GM12872 (cell line): ENCODE results near the gene ACTR8.
A peak's percentile ranks its signal among the peaks of the same experiment; 100 is the strongest.

ENCODE experiments used
- TF ChIP-seq, protein P1 (sequence below): IDR thresholded peaks from 3 replicates; pipeline ENCODE4 v1.5.1; 2011; ENCODE audit warnings: low read depth, mild to moderate bottlenecking, low read length, moderate library complexity; ENCODE audit not compliant: insufficient read depth

Gene ACTR8

DNA sequence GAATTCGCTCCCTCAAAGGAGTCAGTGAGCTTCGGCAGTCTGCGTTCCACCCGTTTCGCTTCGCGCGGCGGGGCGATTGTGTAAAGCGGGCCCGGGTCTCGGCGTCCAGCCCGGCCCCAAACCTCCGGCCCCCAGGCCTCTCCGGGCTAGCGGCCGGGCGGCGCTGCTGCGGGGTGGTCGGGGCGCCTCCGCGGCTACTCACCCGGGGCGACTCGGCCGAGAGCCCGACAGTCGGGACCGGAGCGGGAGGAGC, 36.1 kb downstream of the ACTR8 start:
- TF ChIP-seq, protein P1, sequence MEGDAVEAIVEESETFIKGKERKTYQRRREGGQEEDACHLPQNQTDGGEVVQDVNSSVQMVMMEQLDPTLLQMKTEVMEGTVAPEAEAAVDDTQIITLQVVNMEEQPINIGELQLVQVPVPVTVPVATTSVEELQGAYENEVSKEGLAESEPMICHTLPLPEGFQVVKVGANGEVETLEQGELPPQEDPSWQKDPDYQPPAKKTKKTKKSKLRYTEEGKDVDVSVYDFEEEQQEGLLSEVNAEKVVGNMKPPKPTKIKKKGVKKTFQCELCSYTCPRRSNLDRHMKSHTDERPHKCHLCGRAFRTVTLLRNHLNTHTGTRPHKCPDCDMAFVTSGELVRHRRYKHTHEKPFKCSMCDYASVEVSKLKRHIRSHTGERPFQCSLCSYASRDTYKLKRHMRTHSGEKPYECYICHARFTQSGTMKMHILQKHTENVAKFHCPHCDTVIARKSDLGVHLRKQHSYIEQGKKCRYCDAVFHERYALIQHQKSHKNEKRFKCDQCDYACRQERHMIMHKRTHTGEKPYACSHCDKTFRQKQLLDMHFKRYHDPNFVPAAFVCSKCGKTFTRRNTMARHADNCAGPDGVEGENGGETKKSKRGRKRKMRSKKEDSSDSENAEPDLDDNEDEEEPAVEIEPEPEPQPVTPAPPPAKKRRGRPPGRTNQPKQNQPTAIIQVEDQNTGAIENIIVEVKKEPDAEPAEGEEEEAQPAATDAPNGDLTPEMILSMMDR = no peak

DNA sequence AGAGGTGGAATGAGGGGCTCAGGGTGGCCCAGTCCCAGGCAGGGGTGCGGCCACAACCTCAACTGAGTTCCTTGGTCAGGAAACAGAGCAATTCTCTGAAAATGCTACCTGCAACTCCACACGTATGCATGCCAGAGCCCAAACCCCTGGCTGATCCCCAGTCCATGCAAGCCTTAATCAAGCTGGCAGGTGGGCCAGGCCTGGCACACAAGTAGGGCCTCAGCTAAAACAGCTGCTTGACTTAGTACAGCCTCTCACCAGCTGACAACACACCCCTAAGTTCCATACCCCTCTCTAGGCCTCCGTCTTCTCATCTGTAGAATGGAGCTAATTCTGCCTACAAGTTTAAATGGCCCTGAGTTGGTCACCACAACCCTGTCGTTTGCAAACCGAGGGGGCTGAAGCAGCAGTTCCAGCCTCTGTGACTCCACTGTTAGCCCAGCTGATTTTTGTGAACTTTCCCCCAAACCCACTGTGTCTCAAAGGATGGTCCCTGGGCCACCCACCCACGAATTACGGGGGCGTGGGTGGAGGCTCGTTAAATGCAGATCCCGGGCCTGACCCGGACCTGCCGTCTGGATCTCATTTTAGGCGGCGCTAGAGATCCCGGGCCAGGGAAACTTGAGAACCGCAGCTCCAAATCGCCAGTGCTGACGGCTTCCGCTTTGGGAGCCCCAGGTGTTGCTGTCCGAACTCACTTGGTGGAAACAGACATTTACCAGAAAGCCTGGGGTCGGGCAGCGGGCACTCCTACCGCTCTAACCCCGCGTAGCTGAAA, 36.7 kb downstream of the ACTR8 start:
- TF ChIP-seq, protein P1 = peak; percentile 51

DNA sequence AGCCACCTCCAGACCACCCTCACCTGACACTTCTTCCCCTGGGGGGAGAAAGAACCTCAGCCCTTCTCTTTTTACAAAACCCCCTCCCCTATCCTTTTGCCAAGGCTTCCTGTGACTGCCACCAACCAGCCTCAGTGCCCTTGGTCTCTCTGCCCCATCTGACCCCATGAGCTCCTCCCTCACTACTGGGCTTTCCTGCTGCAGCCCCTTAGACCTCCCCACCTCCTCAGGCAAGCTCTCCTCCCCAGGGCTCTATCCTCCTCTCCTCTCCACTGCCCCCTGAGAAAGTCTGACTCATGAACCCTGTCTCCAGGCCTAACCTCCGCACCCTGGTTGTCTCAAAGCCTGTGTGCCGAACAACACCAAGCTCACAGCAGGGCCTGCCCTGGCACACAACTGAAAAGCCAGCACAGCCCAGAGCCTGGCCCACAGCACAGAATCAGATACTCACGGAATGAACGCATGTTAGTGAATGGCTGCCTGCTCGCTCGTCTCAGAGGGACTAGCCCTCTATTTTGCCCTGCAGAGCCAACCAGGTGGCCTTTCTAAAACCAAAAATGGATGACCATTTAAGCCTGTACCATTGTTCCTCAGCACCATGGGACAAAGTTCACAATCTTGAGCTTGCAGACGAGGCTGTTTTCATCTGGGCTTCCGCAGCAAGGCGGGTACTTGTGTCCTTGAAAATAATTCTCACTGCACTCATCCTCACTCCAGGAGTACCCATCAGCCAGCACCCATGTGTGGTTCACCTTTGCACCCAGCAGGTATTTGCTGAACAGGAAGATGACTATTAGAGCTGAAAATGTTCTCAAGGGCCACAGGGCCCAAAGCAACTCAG, 37.5 kb downstream of the ACTR8 start:
- TF ChIP-seq, protein P1 = no peak

DNA sequence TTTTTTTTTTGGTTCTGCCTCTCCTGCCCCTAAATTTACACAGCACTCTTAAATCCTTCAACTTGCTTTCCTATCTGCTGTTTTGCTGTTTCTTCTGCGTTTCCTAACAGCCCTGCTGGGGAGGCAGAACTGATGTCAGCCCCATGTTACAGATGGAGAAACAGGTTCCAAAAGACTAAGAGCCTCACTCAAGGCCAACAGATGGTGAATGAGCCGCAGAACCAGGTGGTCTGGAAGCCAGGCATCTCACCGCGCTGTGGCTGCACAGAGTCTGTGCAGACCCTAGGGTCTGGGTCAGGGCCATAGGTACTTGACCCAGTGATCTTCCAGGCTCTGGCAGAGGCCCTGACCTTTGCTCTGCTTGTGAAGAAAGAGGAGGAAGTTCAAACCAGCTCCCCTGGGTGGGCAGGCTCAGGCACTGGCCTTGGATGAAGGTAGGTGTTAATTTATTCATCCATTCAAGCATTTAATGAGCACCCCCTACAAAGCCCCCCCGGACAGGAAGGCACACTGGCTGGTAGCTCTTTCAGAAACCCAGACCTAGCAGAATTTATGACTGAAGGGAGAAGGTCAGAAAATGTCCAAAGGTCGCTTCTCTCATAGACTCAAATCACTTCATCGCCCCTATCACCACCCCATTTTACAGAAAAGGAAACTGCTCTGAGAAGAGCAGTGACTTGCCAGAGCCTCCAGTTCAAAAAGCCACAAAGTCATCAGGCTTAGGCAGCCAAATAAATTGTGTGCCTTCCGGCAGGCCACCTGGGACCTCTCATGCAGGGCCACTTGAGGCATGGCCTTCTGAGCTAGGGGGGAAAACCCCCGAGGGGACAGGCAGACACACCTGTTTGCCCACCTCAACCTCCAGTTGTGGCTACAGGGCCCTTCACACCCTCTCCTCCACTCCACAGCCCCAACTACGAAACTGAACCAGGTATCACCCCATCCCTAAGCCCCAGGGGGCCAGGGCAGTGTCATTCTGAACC, 38.5 kb downstream of the ACTR8 start:
- TF ChIP-seq, protein P1 = no peak

DNA sequence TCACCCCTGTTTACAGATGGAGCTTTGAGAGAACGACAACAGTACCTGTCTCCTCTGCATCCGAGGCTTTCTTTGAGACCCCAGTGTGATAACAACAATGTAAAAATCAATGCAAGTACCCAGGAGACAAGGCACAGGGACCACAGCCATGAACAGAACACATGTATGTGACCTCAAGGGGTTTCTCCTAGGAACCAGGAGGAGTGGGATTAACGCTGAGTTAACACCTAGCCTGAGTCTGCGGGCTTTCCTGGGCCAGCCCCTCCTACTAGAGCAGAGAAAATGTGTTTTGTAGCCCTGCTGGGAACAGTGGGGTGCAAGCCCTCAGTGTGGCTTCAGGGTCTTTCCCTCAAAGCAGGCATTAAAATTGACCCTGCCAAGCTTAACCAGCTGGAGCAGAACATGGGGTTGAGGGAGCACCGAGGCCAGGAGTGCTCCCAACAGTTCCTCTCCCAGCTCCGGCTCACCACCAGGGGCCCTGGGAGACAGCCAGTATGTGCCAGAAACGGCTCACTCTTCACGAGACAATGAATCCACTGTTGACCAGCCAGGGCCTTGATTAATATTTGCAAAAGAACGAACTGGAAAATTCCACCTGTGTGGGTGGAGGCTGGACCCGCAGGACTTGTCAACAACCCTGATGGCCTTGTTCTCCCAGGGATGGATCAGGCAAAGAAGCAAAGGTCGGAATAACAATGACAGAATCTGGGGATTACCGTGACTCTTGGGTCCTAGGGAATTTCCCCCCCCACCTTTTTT, 39.3 kb downstream of the ACTR8 start:
- TF ChIP-seq, protein P1 = peak; percentile 30; the same call in 1 of the 3 replicates

DNA sequence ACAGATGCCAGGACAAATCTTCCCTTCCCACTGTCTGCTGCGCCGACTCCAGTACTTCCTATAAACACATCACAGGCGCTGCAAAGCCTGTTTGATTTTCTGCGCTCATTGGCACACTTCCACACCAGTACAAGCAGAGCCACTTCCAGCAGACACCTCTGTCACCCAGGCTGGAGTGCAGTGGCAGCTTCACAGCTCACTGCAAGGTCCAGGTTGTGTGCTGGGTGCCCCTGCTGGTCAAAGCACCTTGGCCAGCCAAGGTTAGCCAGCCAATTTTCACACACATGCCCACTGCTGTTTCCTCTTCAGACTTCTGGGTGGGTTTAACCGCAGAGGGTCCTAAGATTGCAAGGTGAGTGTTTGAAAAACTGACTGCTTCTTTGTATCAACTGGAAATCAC, 40.7 kb downstream of the ACTR8 start:
- TF ChIP-seq, protein P1 = no peak
